Hepatocyte (in vitro differentiated cells): ENCODE measurements around the gene DCAF15.

Experiments
- CTCF ChIP-seq: fragments of 200-600 bp; sonication (generic); IDR thresholded peaks from 2 replicates; pipeline ENCODE4 v1.5.1; 2016; ENCODE audit warnings: antibody characterized with exemption, mild to moderate bottlenecking; ENCODE audit not compliant: poor library complexity
- EZH2 ChIP-seq: fragments of 200-600 bp; sonication (generic); IDR thresholded peaks from 2 replicates; pipeline ENCODE4 v1.6.1; 2016; ENCODE audit warnings: antibody characterized with exemption, mild to moderate bottlenecking, borderline replicate concordance

DNA sequence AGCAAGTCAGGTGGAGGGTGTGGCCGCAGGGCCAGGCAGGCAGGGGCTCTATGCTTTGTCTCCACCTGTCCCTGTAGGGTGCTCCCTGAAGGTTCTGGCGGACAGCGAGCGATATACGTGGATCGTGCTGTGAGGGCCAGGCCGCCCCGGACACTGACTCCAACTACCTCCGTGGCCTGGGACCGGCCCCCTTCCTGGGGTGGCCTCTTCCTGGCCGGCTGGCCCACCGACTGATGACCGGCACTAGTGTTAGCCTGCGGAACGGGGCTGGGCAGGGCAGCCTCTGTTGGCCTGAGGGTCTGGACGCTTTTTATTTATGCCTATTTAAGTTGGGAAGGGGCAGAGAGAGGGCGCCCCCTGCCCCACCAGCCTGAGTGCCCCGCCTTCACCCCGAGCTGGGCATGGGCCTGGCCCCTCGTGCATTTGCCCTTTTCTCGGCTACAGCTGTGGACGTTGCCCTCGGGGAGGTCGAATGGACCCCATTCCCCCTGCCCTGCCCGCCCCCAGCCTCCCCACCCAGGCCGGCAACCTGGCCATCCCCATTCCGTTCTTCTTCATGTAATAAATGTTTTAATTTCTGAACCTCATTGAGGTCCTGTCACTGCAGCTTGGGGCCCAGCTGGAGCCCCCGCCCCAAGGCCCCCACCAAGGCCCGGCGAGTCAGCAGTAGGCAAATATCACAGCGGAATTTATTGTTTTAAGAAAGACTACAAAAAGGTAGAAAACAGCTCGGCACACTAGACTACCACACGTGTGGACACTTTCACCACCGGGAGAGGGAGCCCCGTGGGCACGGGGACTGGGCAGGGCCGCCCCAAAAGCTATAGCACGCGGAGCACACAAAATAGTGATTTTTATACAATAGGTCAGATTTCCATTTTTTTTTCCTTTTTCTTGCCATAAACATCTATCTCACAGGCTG is 8.8 kb downstream of the DCAF15 start:
- TF ChIP-seq CTCF (no peak), EZH2 (no peak)
